ENCODE measurements around the gene ICA1.

DNA sequence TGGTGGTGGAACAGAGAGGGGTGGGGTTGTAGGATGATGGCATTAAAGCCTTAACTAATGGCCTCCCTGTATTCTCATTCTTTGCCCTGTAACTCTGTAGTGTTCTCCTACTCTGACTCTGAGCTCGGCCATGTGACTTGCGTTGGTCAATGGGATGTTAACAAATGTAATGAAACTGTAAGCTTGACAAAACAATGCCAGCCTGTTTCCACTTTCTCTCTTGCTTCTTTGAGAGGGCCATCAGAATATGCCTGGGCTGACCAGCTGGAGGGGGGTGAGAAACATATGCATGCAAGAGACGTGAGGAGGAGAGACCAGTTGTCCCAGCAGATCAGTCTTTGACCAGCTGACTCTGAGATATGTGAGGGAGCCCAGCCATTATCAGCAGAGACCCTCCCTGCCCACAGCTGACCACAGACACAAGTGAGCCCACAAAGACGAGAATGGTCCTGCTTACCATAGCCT is 100.6 kb downstream of the ICA1 start:
- no peak for TF ChIP-seq CTCF (IDR thresholded peaks at IDR 0.05)
- TF ChIP-seq POLR2AphosphoS5 (IDR thresholded peaks at IDR 0.05) = no peak
- TF ChIP-seq POLR2A (IDR thresholded peaks at IDR 0.05) = no peak

All from sigmoid colon (tissue), 4 donors.